Calu3 (cell line): Measurements from ENCODE around the gene GRIA4. TPM values are rescaled to one million over a fixed set of nuclear protein-coding genes. Genes with fewer than 3 reads are reported as not detected.

ENCODE experiments used
- BruUV-seq: library from RNA; stranded (reverse); fragments of 400-500 nt; replicated peaks from 2 replicates; lab custom pipeline; 2021; lab: Mats Ljungman, UMichigan
- CTCF ChIA-PET: fragments of 300-600 bp; sonication (Branson Sonifier 250); formaldehyde crosslinking; loops from one replicate; lab custom pipeline; 2022; ENCODE audit warnings: antibody characterized with exemption; lab: Charles Lee
- DNase-seq: peaks from one replicate; pipeline ENCODE4 v3.0.0; 2022
- H3K27ac Mint-ChIP-seq: one replicate; pipeline ENCODE4 v1.8.0; 2022; ENCODE audit warnings: mixed read lengths; ENCODE audit not compliant: unreplicated experiment
- H3K27me3 Mint-ChIP-seq: one replicate; pipeline ENCODE4 v1.8.0; 2022; ENCODE audit warnings: mixed read lengths; ENCODE audit not compliant: unreplicated experiment
- H3K36me3 Mint-ChIP-seq: one replicate; pipeline ENCODE4 v1.8.0; 2022; ENCODE audit warnings: mild to moderate bottlenecking, moderate library complexity, mixed read lengths; ENCODE audit not compliant: insufficient read depth, unreplicated experiment
- H3K4me1 Mint-ChIP-seq: one replicate; pipeline ENCODE4 v1.8.0; 2022; ENCODE audit warnings: mild to moderate bottlenecking, low read depth, mixed read lengths; ENCODE audit not compliant: unreplicated experiment
- H3K4me3 Mint-ChIP-seq: one replicate; pipeline ENCODE4 v1.8.0; 2022; ENCODE audit warnings: mild to moderate bottlenecking, low read depth, moderate library complexity, mixed read lengths; ENCODE audit not compliant: unreplicated experiment
- H3K9me3 Mint-ChIP-seq: one replicate; pipeline ENCODE4 v1.8.0; 2022; ENCODE audit warnings: low read depth, mixed read lengths; ENCODE audit not compliant: unreplicated experiment
- CTCF ChIP-seq: fragments of 200-600 bp; IDR thresholded peaks from one replicate; pipeline ENCODE4 v1.8.0; 2022; ENCODE audit warnings: antibody characterized with exemption; ENCODE audit not compliant: unreplicated experiment
- intact Hi-C: fragments of 100-400 bp; cut with micrococcal nuclease; formaldehyde crosslinking; loops from one replicate; pipeline ENCODE4 v1.10.0; 2022; ENCODE audit not compliant: unreplicated experiment
- total RNA-seq: library from RNA; stranded (reverse); gene quantifications from 2 replicates; pipeline ENCODE4 v1.2.3, GENCODE V29; 2022

The GRIA4 gene
- total RNA-seq, 1 experiment from 2014 or later = not detected

- no peak for TF ChIP-seq CTCF
- intact Hi-C loops = no loop called here
- H3K27ac Mint-ChIP-seq = no peak overlapping the region
- CTCF ChIA-PET = no interaction called here
- H3K4me1 Mint-ChIP-seq = no peaks in the 10 kb centered on the region
- H3K9me3 Mint-ChIP-seq = no peaks in the 10 kb centered on the region
- no peaks in the 10 kb centered on the region for H3K36me3 Mint-ChIP-seq
- DNase-seq = no peak
- no peaks in the 10 kb centered on the region for H3K27me3 Mint-ChIP-seq
- BruUV-seq = no TSS peak
- H3K4me3 Mint-ChIP-seq = no peak overlapping the region
Measured at GRCh38 chr11:105942921-105943320, 333.0 kb downstream of the GRIA4 start.

- Mint-ChIP-seq H3K36me3 (no peaks in the 10 kb centered on the region), H3K9me3 (no peaks in the 10 kb centered on the region), H3K27ac (no peak overlapping the region), H3K4me1 (no peaks in the 10 kb centered on the region), H3K27me3 (no peaks in the 10 kb centered on the region), H3K4me3 (no peak overlapping the region)
- CTCF ChIA-PET = no interaction called here
- intact Hi-C loops = no loop called here
- no peak for TF ChIP-seq CTCF
- no TSS peak for BruUV-seq
- DNase-seq = no peak
Measured at GRCh38 chr11:105948918-105949590, 339.2 kb downstream of the GRIA4 start.

- DNase-seq = no peak
- Mint-ChIP-seq H3K9me3 (no peaks in the 10 kb centered on the region), H3K27me3 (no peaks in the 10 kb centered on the region), H3K4me3 (no peak overlapping the region), H3K36me3 (no peaks in the 10 kb centered on the region), H3K4me1 (no peaks in the 10 kb centered on the region), H3K27ac (no peak overlapping the region)
- CTCF ChIA-PET = interaction anchor here (0.7 kb wide), 1 partner anchor 555 kb away, joined by 5 read pairs; no protein-coding TSS in a partner anchor
- intact Hi-C loops = no loop called here
- no TSS peak for BruUV-seq
- no peak for TF ChIP-seq CTCF
Measured at GRCh38 chr11:105953886-105954285, 344.0 kb downstream of the GRIA4 start.

GRCh38 chr11:105960252-105961245 is 350.7 kb downstream of the GRIA4 start:
- TF ChIP-seq CTCF = no peak
- no TSS peak for BruUV-seq
- no peak for DNase-seq
- H3K27me3 Mint-ChIP-seq = no peaks in the 10 kb centered on the region
- no peak overlapping the region for H3K4me3 Mint-ChIP-seq
- intact Hi-C loops = no loop called here
- no peaks in the 10 kb centered on the region for H3K36me3 Mint-ChIP-seq
- CTCF ChIA-PET = no interaction called here
- peaks cover 3% of the 10 kb centered on the region for H3K9me3 Mint-ChIP-seq
- no peaks in the 10 kb centered on the region for H3K4me1 Mint-ChIP-seq
- H3K27ac Mint-ChIP-seq = no peak overlapping the region
